WERI-Rb-1 (cell line): ENCODE results near the gene TGFB2.

Experiments used
- DNase-seq: peaks from one replicate; pipeline ENCODE4 v3.0.0-alpha.2; 2020
- H3K27ac ChIP-seq: fragments of 250-450 bp; sonication (Bioruptor Pico); 2 replicates; pipeline ENCODE4 v1.5.1; 2020; ENCODE audit warnings: mild to moderate bottlenecking, moderate library complexity
- H3K27me3 ChIP-seq: fragments of 250-450 bp; sonication (Bioruptor Pico); 2 replicates; pipeline ENCODE4 v1.5.1; 2021; ENCODE audit warnings: mild to moderate bottlenecking, low read depth, moderate library complexity; ENCODE audit not compliant: insufficient read depth, severe bottlenecking
- H3K36me3 ChIP-seq: fragments of 250-450 bp; sonication (Bioruptor Pico); 2 replicates; pipeline ENCODE4 v1.5.1; 2020; ENCODE audit warnings: mild to moderate bottlenecking, moderate library complexity
- H3K4me3 ChIP-seq: 2 replicates; pipeline ENCODE4 v1.5.1; 2011; ENCODE audit warnings: low read depth, mild to moderate bottlenecking, control low read depth, low read length
- H3K9me3 ChIP-seq: fragments of 250-450 bp; sonication (Bioruptor Pico); 2 replicates; pipeline ENCODE4 v1.5.1; 2021; ENCODE audit warnings: mild to moderate bottlenecking, moderate library complexity; ENCODE audit not compliant: severe bottlenecking
- CTCF ChIP-seq: IDR thresholded peaks from 2 replicates; pipeline ENCODE4 v1.5.1; 2011; ENCODE audit warnings: low read depth, mild to moderate bottlenecking, control low read depth, inconsistent platforms, low read length

Gene TGFB2

GRCh38 chr1:218380125-218380977 is 35.2 kb downstream of the TGFB2 start:
- H3K9me3 ChIP-seq = no peaks in the 10 kb centered on the region
- no peaks in the 10 kb centered on the region for H3K36me3 ChIP-seq
- no peak for TF ChIP-seq CTCF
- H3K4me3 ChIP-seq = no peak overlapping the region
- H3K27me3 ChIP-seq = no peaks in the 10 kb centered on the region
- no peak overlapping the region for H3K27ac ChIP-seq
- no peak for DNase-seq

GRCh38 chr1:218382261-218382660 is 37.1 kb downstream of the TGFB2 start:
- H3K4me3 ChIP-seq = no peak overlapping the region
- no peak for TF ChIP-seq CTCF
- no peak for DNase-seq
- no peaks in the 10 kb centered on the region for H3K27me3 ChIP-seq
- H3K9me3 ChIP-seq = no peaks in the 10 kb centered on the region
- no peak overlapping the region for H3K27ac ChIP-seq
- no peaks in the 10 kb centered on the region for H3K36me3 ChIP-seq

GRCh38 chr1:218383051-218383450 is 37.9 kb downstream of the TGFB2 start:
- no peak for TF ChIP-seq CTCF
- no peaks in the 10 kb centered on the region for H3K27me3 ChIP-seq
- DNase-seq = no peak
- no peak overlapping the region for H3K27ac ChIP-seq
- H3K4me3 ChIP-seq = no peak overlapping the region
- no peaks in the 10 kb centered on the region for H3K36me3 ChIP-seq
- no peaks in the 10 kb centered on the region for H3K9me3 ChIP-seq

- Histone ChIP-seq H3K36me3 (no peaks in the 10 kb centered on the region), H3K27ac (no peak overlapping the region), H3K9me3 (no peaks in the 10 kb centered on the region), H3K27me3 (no peaks in the 10 kb centered on the region), H3K4me3 (no peak overlapping the region)
- TF ChIP-seq CTCF = no peak
- no peak for DNase-seq
Observed at GRCh38 chr1:218383681-218384080, 38.5 kb downstream of the TGFB2 start.

GRCh38 chr1:218384581-218384993 is 39.5 kb downstream of the TGFB2 start:
- Histone ChIP-seq H3K27me3 (no peaks in the 10 kb centered on the region), H3K4me3 (0 out of 2 replicates have a peak overlapping the region, but pooled peaks have one; percentile 3), H3K9me3 (no peaks in the 10 kb centered on the region), H3K36me3 (no peaks in the 10 kb centered on the region), H3K27ac (peak overlapping the region; percentile 68)
- peak; percentile 70 for DNase-seq
- 0 out of 2 replicates have a peak, but pooled peaks have one; percentile 0 for TF ChIP-seq CTCF
